ENCODE results near the gene SUMO1.

GRCh38 chr2:202172439-202173211 is 65.8 kb downstream of the SUMO1 start:
- TF ChIP-seq KLF6 (CRISPR knock-in tag; IDR thresholded peaks at IDR 0.05; ENCODE audit: borderline replicate concordance) (no peak), MTA1 (IDR thresholded peaks at IDR 0.05; ENCODE audit: borderline replicate concordance) (no peak), FIP1L1 (IDR thresholded peaks at IDR 0.05; ENCODE audit: low read depth, low read length, poor library complexity, severe bottlenecking) (no peak), JUNB (CRISPR knock-in tag; conservative IDR thresholded peaks at IDR 0.05) (no peak), MYBL2 (IDR thresholded peaks at IDR 0.05; ENCODE audit: low read depth) (no peak), MYBL2 (CRISPR knock-in tag; IDR thresholded peaks at IDR 0.05; ENCODE audit: borderline replicate concordance) (no peak), GTF2F1 (IDR thresholded peaks at IDR 0.05; ENCODE audit: low read depth, low read length) (no peak), TBP (optimal IDR thresholded peaks at IDR 0.05; ENCODE audit: low read depth, low read length) (no peak), CTCF (IDR thresholded peaks at IDR 0.05 in 2 of 3, conservative IDR thresholded peaks at IDR 0.05 in 1 of 3; ENCODE audit: insufficient read depth in 2 of 3, low read depth in 1 of 3, low read length in 3 of 3) (no peak), COPS2 (conservative IDR thresholded peaks at IDR 0.05) (no peak), NR2F6 (CRISPR knock-in tag; IDR thresholded peaks at IDR 0.05) (no peak), EHMT2 (IDR thresholded peaks at IDR 0.05) (no peak), TAF7 (tag; IDR thresholded peaks at IDR 0.05) (no peak)
- TF ChIP-seq, protein P1, sequence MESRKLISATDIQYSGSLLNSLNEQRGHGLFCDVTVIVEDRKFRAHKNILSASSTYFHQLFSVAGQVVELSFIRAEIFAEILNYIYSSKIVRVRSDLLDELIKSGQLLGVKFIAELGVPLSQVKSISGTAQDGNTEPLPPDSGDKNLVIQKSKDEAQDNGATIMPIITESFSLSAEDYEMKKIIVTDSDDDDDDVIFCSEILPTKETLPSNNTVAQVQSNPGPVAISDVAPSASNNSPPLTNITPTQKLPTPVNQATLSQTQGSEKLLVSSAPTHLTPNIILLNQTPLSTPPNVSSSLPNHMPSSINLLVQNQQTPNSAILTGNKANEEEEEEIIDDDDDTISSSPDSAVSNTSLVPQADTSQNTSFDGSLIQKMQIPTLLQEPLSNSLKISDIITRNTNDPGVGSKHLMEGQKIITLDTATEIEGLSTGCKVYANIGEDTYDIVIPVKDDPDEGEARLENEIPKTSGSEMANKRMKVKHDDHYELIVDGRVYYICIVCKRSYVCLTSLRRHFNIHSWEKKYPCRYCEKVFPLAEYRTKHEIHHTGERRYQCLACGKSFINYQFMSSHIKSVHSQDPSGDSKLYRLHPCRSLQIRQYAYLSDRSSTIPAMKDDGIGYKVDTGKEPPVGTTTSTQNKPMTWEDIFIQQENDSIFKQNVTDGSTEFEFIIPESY (CRISPR knock-in tag; IDR thresholded peaks at IDR 0.05), result no peak

All from K562 (cell line).